Neural progenitor cell (in vitro differentiated cells): ENCODE measurements around the gene ESYT2. TPM values are rescaled to one million over a fixed set of nuclear protein-coding genes. Genes with fewer than 3 reads are reported as not detected.

ENCODE experiments used
- DNase-seq: peaks from one replicate; pipeline ENCODE4 v3.0.0-alpha.2; 2016; ENCODE audit warnings: low spot score
- H2AFZ ChIP-seq: fragments of 200-600 bp; sonication (generic); replicated peaks from 2 replicates; pipeline ENCODE4 v1.6.1; 2016; ENCODE audit warnings: antibody characterized with exemption
- H3F3A ChIP-seq: fragments of 200-600 bp; sonication (generic); 2 replicates; pipeline ENCODE4 v1.6.1; 2016; ENCODE audit warnings: antibody characterized with exemption, low read depth
- H3K27ac ChIP-seq: fragments of 200-600 bp; sonication (generic); 2 replicates; pipeline ENCODE4 v1.5.1; 2016; ENCODE audit warnings: mild to moderate bottlenecking
- H3K27me3 ChIP-seq: fragments of 200-600 bp; sonication (generic); 2 replicates; pipeline ENCODE4 v1.6.1; 2016; ENCODE audit warnings: mild to moderate bottlenecking, moderate library complexity
- H3K36me3 ChIP-seq: fragments of 200-600 bp; sonication (generic); 2 replicates; pipeline ENCODE4 v1.5.1; 2016
- H3K4me1 ChIP-seq: fragments of 200-600 bp; sonication (generic); 2 replicates; pipeline ENCODE4 v1.6.1; 2016; ENCODE audit warnings: mixed run types
- H3K4me2 ChIP-seq: fragments of 200-600 bp; sonication (generic); 2 replicates; pipeline ENCODE4 v1.6.1; 2016
- H3K4me3 ChIP-seq: fragments of 200-600 bp; sonication (generic); 2 replicates; pipeline ENCODE4 v1.5.1; 2016
- H3K79me2 ChIP-seq: fragments of 200-600 bp; sonication (generic); 2 replicates; pipeline ENCODE4 v1.6.1; 2016; ENCODE audit warnings: low read depth
- H3K9ac ChIP-seq: fragments of 200-600 bp; sonication (generic); 2 replicates; pipeline ENCODE4 v1.6.1; 2016
- H3K9me3 ChIP-seq: fragments of 200-600 bp; sonication (generic); 2 replicates; pipeline ENCODE4 v1.5.1; 2016; ENCODE audit warnings: low read depth
- H4K20me1 ChIP-seq: fragments of 200-600 bp; sonication (generic); 2 replicates; pipeline ENCODE4 v1.6.1; 2016; ENCODE audit warnings: low read depth
- H3K27ac Mint-ChIP-seq: 3 replicates; pipeline ENCODE4 v1.8.0; 2021; ENCODE audit warnings: mixed read lengths
- H3K27me3 Mint-ChIP-seq: 2 replicates; pipeline ENCODE4 v1.8.0; 2022; ENCODE audit warnings: low read depth, mild to moderate bottlenecking, inconsistent platforms, moderate library complexity, mixed read lengths; ENCODE audit not compliant: insufficient read depth
- H3K36me3 Mint-ChIP-seq: 3 replicates; pipeline ENCODE4 v1.8.0; 2021; ENCODE audit warnings: mixed read lengths
- H3K4me1 Mint-ChIP-seq: 3 replicates; pipeline ENCODE4 v1.8.0; 2021; ENCODE audit warnings: mixed read lengths
- H3K4me3 Mint-ChIP-seq: 3 replicates; pipeline ENCODE4 v1.8.0; 2021; ENCODE audit warnings: mild to moderate bottlenecking, moderate library complexity, mixed read lengths
- H3K9me3 Mint-ChIP-seq: 3 replicates; pipeline ENCODE4 v1.8.0; 2020; ENCODE audit warnings: mixed read lengths
- CTCF ChIP-seq: fragments of 200-600 bp; sonication (generic); IDR thresholded peaks from 2 replicates; pipeline ENCODE4 v1.5.1; 2017; ENCODE audit warnings: antibody characterized with exemption, mild to moderate bottlenecking
- EZH2 ChIP-seq: fragments of 200-600 bp; sonication (generic); IDR thresholded peaks from 2 replicates; pipeline ENCODE4 v1.6.1; 2017; ENCODE audit warnings: antibody characterized with exemption, mild to moderate bottlenecking, moderate library complexity
- EZH2phosphoT487 ChIP-seq: fragments of 200-600 bp; sonication (generic); IDR thresholded peaks from 2 replicates; pipeline ENCODE4 v1.6.1; 2017; ENCODE audit warnings: antibody characterized with exemption
- total RNA-seq: library from RNA; depleted of rRNA; stranded (reverse); fragments of >200 nt; gene quantifications from 2 replicates; pipeline ENCODE4 v1.2.3, GENCODE V29; 2015; ENCODE audit warnings: low replicate concordance

The ESYT2 gene
- total RNA-seq, 1 donor from 2014 or later = 33.4 TPM

GRCh38 chr7:158815800-158816128, 13.5 kb downstream of the ESYT2 start:
- Histone ChIP-seq H3K9me3 (no peaks in the 10 kb centered on the region), H3K4me3 (no peak overlapping the region), H3K79me2 (peaks cover 91% of the 10 kb centered on the region), H3F3A (peaks cover 15% of the 10 kb centered on the region), H3K4me1 (peaks cover 40% of the 10 kb centered on the region), H3K36me3 (no peaks in the 10 kb centered on the region), H4K20me1 (no peaks in the 10 kb centered on the region), H3K27me3 (no peaks in the 10 kb centered on the region), H3K27ac (no peak overlapping the region), H2AFZ (no peak overlapping the region), H3K9ac (no peak overlapping the region), H3K4me2 (peak overlapping the region; percentile 25)
- TF ChIP-seq EZH2phosphoT487 (no peak), EZH2 (no peak), CTCF (no peak)
- H3K36me3 Mint-ChIP-seq = peaks cover 2% of the 10 kb centered on the region
- H3K27ac Mint-ChIP-seq = no peak overlapping the region
- H3K27me3 Mint-ChIP-seq = no peaks in the 10 kb centered on the region
- DNase-seq = no peak
- H3K9me3 Mint-ChIP-seq = peaks cover under 1% of the 10 kb centered on the region
- no peak overlapping the region for H3K4me3 Mint-ChIP-seq
- peaks cover 39% of the 10 kb centered on the region for H3K4me1 Mint-ChIP-seq

GRCh38 chr7:158815083-158815799, 14.1 kb downstream of the ESYT2 start:
- Histone ChIP-seq H3K4me3 (no peak overlapping the region), H3K4me1 (peaks cover 40% of the 10 kb centered on the region), H3F3A (peaks cover 15% of the 10 kb centered on the region), H3K36me3 (no peaks in the 10 kb centered on the region), H3K9me3 (no peaks in the 10 kb centered on the region), H3K79me2 (peaks cover 91% of the 10 kb centered on the region), H3K9ac (no peak overlapping the region), H4K20me1 (no peaks in the 10 kb centered on the region), H3K27ac (peak overlapping the region; percentile 39), H3K27me3 (no peaks in the 10 kb centered on the region), H2AFZ (no peak overlapping the region), H3K4me2 (peak overlapping the region; percentile 25)
- no peak for TF ChIP-seq EZH2
- no peak for TF ChIP-seq CTCF
- no peak for TF ChIP-seq EZH2phosphoT487
- Mint-ChIP-seq H3K4me3 (no peak overlapping the region), H3K27me3 (no peaks in the 10 kb centered on the region), H3K9me3 (peaks cover 3% of the 10 kb centered on the region), H3K27ac (no peak overlapping the region), H3K36me3 (peaks cover 2% of the 10 kb centered on the region), H3K4me1 (peaks cover 42% of the 10 kb centered on the region)
- DNase-seq = peak; percentile 33

GRCh38 chr7:158814637-158815036, 14.7 kb downstream of the ESYT2 start:
- no peak for TF ChIP-seq CTCF
- TF ChIP-seq EZH2phosphoT487 = no peak
- TF ChIP-seq EZH2 = no peak
- Histone ChIP-seq H3F3A (peaks cover 15% of the 10 kb centered on the region), H3K27ac (peak overlapping the region; percentile 39), H2AFZ (no peak overlapping the region), H3K9me3 (no peaks in the 10 kb centered on the region), H3K27me3 (no peaks in the 10 kb centered on the region), H3K4me2 (peak overlapping the region; percentile 25), H3K36me3 (no peaks in the 10 kb centered on the region), H3K4me1 (peaks cover 40% of the 10 kb centered on the region), H3K79me2 (peaks cover 91% of the 10 kb centered on the region), H3K9ac (no peak overlapping the region), H4K20me1 (no peaks in the 10 kb centered on the region), H3K4me3 (no peak overlapping the region)
- Mint-ChIP-seq H3K9me3 (peaks cover 3% of the 10 kb centered on the region), H3K27ac (no peak overlapping the region), H3K36me3 (peaks cover 6% of the 10 kb centered on the region), H3K27me3 (no peaks in the 10 kb centered on the region), H3K4me1 (peaks cover 40% of the 10 kb centered on the region), H3K4me3 (no peak overlapping the region)
- DNase-seq = no peak
